GM08714 (cell line): ENCODE measurements around the gene NBPF14.
"Not testable (repeated sequence)": the region's sequence is repeated elsewhere in the genome, so short reads cannot be mapped to it uniquely, and the experiment has no call there.

ENCODE experiments used
- H3K4me3 ChIP-seq: fragments of 200-500 bp; sonication (Bioruptor generic); 2 replicates; pipeline ENCODE4 v1.5.1; 2014; ENCODE audit warnings: mild to moderate bottlenecking, low read length, inconsistent platforms

Gene NBPF14, protein sequence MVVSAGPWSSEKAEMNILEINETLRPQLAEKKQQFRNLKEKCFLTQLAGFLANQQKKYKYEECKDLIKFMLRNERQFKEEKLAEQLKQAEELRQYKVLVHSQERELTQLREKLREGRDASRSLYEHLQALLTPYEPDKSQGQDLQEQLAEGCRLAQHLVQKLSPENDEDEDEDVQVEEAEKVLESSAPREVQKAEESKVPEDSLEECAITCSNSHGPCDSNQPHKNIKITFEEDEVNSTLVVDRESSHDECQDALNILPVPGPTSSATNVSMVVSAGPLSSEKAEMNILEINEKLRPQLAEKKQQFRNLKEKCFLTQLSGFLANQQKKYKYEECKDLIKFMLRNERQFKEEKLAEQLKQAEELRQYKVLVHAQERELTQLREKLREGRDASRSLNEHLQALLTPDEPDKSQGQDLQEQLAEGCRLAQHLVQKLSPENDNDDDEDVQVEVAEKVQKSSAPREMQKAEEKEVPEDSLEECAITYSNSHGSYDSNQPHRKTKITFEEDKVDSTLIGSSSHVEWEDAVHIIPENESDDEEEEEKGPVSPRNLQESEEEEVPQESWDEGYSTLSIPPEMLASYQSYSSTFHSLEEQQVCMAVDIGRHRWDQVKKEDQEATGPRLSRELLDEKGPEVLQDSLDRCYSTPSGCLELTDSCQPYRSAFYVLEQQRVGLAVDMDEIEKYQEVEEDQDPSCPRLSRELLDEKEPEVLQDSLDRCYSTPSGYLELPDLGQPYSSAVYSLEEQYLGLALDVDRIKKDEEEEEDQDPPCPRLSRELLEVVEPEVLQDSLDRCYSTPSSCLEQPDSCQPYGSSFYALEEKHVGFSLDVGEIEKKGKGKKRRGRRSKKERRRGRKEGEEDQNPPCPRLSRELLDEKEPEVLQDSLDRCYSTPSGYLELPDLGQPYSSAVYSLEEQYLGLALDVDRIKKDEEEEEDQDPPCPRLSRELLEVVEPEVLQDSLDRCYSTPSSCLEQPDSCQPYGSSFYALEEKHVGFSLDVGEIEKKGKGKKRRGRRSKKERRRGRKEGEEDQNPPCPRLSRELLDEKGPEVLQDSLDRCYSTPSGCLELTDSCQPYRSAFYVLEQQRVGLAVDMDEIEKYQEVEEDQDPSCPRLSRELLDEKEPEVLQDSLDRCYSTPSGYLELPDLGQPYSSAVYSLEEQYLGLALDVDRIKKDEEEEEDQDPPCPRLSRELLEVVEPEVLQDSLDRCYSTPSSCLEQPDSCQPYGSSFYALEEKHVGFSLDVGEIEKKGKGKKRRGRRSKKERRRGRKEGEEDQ (N-terminal part only)

GRCh38 chr1:148595911-148596310, at the start of gene NBPF14:
Gene NBPF14 (minus strand): TSS chr1:148596011. CDS start chr1:148595717, 294 bp downstream.
- not testable (repeated sequence) for H3K4me3 ChIP-seq

DNA sequence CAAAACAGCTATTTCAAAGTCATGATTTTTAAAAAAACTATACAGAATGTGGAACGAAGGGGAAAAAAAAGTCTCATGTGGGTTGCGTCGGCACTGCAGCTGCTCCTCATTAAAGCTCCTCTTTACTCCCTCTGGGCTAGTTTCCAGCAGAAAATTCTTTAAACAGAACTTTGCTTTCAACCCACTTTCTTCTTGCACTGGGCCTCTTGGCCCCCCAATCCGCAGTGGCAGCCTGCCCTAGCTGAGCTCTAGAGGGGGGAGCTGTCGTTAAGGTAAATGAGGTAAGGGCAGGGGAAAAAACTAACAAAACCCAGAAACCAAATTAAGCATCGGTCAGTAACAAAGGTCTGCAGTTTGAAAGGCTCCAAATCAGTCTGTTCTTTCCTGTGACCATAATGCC, 29.6 kb upstream of the NBPF14 start:
- not testable (repeated sequence) for H3K4me3 ChIP-seq

GRCh38 chr1:148618216-148618615, 22.4 kb upstream of the NBPF14 start:
- H3K4me3 ChIP-seq: not testable (repeated sequence)

- not testable (repeated sequence) for H3K4me3 ChIP-seq
Measured at GRCh38 chr1:148605266-148605665, 9.5 kb upstream of the NBPF14 start.

DNA sequence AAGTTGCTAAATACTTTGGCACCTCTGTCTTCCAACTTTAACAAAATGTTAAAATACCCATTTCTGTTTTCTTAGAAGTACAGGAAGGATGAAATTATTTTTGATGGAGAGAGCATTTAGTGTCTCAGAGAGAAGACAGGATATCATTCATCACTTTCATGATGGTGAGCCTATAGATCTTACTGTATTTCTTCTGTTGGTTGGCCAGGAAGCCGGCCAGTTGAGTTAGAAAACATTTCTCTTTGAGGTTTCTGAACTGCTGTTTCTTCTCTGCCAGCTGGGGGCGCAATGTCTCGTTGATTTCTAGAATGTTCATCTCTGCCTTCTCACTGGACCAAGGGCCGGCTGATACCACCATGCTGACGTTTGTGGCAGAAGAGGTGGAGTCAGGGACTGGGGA, 451 bp downstream of the NBPF14 start:
- H3K4me3 ChIP-seq: not testable (repeated sequence)

DNA sequence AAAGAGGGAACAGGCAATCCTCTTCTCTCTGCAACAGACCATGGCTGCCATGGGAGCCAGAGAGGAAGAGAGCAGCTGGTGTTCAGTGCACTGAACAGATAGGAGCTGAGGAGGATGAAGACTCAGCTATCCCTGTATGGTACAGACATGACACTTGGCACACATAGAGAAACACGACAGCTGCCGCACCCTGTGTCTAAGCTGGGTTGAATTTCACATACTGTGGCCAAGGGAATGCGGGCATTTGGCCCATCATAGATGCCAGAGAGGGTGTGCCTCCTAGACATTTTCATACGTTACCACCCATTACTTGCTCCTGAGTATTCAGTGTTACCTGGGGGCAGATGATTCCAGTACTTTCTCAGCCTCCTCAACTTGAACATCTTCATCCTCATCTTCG, 4.7 kb downstream of the NBPF14 start:
- H3K4me3 ChIP-seq: not testable (repeated sequence)

- not testable (repeated sequence) for H3K4me3 ChIP-seq
Measured at GRCh38 chr1:148532158-148532557, 63.7 kb downstream of the NBPF14 start.

DNA sequence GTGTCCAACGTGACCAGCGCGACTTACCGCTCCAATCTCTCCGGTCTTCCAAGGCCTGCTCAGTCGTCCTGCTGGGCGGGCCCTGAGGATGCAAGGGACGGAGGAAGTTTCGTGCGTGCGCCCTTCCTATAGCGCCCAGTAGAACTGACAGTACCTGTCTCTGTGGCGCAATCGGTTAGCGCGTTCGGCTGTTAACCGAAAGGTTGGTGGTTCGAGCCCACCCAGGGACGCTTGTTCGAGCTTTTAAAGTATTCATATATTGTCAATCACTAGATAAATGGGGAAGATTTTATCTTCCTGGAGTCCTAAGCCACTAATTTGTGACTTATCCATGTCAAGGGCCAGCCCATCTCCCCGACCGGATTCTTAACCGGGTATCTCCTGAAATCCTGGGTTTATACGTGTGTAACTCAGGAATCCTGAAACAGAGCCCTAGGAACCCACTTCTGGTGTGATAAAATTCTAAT, 66.7 kb downstream of the NBPF14 start:
- not testable (repeated sequence) for H3K4me3 ChIP-seq

DNA sequence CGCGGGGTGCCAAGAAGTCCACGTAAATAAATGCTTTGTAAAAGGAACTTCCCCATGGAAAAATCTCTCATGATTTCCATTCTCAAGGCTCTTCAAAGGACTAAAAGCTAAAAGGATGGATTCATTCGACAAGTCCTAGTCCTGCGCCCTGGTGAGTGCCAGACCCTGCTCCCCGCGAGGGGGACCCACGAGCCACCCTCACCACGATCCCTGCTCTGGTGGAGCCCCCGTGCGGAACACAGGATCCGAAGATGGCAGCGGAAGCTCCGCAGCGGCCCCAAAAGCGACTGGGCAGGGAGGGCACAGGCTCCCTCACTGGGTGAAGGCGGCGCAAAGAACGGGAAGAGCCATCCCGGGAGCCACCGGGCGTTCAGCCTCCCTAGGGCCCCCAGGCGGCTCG, 67.2 kb downstream of the NBPF14 start:
- not testable (repeated sequence) for H3K4me3 ChIP-seq

GRCh38 chr1:148526587-148526986, 69.2 kb downstream of the NBPF14 start:
- not testable (repeated sequence) for H3K4me3 ChIP-seq

DNA sequence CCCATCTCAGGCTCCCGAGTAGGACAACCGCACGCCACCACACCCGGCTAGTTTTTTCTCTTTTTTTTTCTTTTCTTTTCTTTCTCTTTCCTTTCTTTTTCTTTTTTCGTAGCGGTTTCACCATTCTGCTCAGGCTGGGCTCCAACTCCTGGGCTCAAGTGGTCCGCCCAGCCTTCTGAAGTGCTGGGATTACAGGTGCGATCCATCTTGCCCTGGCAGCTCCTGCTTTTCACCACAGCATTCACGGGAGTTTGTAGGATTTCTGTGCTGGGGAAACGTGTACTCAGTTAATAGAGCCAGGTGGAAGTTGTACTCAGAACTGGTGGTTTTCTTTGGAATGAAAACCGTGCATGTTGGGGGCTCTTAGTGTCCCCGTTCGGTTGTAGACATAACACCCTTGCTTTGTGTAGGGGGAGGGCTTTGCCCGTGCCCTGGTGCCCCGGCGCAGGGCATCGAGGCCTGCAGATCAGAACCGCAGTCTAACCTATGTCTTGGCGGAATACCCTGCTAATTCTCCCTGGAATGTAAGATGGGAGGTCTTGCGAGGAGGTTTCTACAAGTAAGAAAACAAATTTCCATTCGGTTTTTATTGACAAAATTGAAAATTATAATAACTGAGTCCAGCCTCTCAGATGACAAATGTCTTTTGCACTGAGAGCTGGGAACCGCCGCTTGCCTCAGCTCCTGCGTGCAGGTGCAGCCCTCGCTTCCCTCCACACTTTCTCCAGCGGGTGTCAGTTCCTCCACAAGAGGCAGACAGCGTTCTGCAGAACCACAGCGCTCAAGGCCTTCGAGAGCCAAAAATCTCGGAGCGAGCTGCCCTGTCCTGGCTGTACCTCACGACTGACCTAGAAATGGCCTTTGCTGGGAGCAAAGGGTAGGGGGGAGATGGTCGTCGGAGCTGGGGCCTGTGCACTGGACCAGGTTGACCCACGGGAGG, 72.3 kb downstream of the NBPF14 start:
- H3K4me3 ChIP-seq: not testable (repeated sequence)

DNA sequence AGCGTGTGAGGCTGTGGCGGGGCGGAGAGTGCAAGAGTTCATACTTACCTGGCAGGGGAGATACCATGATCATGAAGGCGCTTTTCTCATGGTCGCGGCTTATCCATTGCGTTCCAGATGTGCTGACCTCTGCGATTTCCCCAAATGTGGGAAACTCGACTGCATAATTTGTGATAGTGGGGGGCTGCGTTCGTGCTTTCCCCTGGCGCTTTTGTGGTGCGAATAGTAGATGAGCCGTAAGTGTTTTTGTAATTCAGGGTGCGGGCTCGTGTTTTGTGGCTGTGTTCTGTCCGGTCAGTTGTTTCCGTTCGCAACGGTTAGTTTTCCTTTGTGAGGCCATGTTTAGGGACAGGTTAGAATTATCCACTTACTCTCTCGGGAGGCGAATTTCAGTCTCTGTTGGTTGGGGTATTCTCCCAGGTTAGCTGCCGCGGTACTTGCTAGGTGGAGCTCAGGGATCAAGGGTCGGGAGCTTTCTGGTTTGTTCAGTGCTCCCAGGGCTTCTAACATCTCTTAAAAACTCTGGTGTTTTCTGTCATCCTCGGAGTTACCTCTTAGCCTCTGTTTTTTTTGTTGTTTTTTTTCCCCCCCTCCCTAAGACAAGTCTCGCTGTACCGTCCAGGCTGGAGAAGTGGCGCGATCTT, 73.1 kb downstream of the NBPF14 start:
- H3K4me3 ChIP-seq: peak overlapping the region; percentile 43; the same call in 1 of the 2 replicates

DNA sequence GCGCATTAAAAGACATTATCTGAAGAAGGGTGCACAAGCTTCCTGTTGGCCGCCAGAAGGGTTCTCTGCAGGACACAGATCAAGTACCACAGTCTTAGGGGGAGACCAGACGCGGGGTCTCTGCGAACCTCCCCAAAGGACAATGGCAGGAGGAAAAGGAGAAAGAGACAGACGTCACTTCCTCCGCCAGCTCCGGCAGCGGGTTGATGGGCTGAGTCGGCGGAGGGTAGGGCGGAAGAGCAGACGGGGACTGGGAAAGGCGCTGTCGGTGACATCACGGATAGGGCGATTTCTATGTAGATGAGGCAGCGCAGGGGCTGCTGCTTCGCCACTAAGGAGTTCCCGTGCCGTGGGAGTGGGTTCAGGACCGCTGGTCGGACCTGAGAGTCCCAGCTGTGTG, 73.7 kb downstream of the NBPF14 start:
- H3K4me3 ChIP-seq: not testable (repeated sequence)

GRCh38 chr1:148514310-148514709, 81.5 kb downstream of the NBPF14 start:
- H3K4me3 ChIP-seq: not testable (repeated sequence)

DNA sequence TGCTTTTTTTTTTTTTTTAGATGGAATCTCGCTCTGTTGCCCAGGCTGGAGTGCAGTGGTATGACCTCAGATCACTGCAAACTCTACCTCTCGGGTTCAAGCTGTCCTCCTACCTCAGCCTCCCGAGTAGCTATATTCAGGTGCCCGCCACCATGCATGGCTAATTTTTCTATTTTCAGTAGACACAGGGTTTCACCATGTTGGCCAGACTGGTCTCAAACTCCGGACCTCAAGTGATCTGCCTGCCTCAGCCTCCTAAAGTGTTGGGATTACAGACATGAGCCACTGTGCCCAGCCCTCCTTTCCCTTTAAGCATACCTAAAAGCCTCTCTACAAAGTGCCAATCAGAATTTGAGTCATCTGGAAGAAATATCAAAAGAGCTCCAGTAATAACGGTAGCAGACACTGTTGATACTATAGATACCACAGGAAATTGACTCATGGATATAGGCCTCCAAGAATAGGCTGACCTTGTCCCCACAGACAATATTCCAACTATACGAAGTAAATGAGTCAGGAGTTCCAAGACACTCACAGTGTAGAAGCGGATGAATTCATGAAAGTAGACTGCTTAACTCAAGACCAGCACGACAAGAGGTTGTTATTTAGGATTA, 83.1 kb downstream of the NBPF14 start:
- H3K4me3 ChIP-seq: not testable (repeated sequence)

DNA sequence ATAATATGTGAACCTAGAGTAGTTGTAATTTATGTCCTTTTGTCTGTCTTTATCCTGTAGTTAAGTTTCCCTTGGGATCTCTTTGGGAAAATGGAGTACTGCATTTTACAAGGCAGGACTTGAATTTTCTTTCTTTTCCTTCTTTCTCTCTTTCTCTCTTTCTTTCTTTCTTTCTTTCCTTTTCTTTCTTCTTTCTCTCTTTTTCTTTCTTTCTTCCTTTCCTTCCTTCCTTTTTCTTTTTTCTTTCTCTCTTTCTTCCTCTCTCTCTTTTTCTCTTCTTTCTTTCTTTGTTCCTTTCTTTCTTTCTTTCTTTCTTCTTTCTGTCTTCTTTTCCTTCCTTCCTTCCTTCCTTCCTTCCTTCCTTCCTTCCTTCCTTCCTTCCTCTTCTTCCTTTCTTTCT, 101.9 kb downstream of the NBPF14 start:
- not testable (repeated sequence) for H3K4me3 ChIP-seq

DNA sequence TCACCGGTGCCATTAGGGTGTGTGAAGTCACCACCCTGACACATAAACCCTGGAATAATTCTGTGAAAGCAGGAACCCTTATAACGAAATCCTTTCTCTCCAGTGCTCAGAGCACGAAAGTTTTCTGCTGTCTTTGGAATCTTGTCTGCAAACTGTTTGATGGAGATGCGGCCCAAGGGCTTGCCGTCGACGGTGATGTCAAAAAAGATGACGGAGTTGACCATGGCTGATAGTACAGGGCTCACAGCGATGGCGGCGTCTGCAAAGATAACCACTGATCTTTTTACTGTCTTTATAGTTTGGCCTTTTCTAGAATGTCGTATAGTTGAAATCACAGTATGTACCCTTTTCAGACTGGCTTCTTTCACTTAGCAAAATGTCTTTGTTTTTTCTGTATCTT, 112.8 kb downstream of the NBPF14 start, which contains the start of gene PPIAL4G:
TSS of gene PPIAL4G (minus strand) at position 274 of the 400 bp plus-strand sequence. CDS start at position 224, 50 bp downstream.
- H3K4me3 ChIP-seq: not testable (repeated sequence)
